NB4 (cell line): ENCODE results near the gene SI.

Experiments used
- DNase-seq: peaks from one replicate; pipeline ENCODE4 v3.0.0; 2010; ENCODE audit warnings: low read depth
- H3K4me3 ChIP-seq: one replicate; pipeline ENCODE4 v1.5.1; 2011; ENCODE audit warnings: mild to moderate bottlenecking, low read depth, low read length, moderate library complexity
- MAX ChIP-seq: IDR thresholded peaks from 2 replicates; pipeline ENCODE4 v1.6.1; 2011; ENCODE audit warnings: low read depth, low read length
- MYC ChIP-seq: IDR thresholded peaks from 2 replicates; pipeline ENCODE4 v1.6.1; 2011; ENCODE audit warnings: low read depth, low read length
- POLR2A ChIP-seq: IDR thresholded peaks from 2 replicates; pipeline ENCODE4 v1.6.1; 2011; ENCODE audit warnings: mild to moderate bottlenecking; ENCODE audit not compliant: insufficient read length; ENCODE audit errors: extremely low read depth
- TF ChIP-seq, protein P1 (sequence below): IDR thresholded peaks from one replicate; pipeline ENCODE4 v1.5.1; 2012; ENCODE audit warnings: low read depth, low read length

SI gene

GRCh38 chr3:165075695-165076094, 2.6 kb downstream of the SI start:
- DNase-seq = no peak
- TF ChIP-seq POLR2A (no peak), MYC (no peak), MAX (no peak)
- TF ChIP-seq, protein P1, sequence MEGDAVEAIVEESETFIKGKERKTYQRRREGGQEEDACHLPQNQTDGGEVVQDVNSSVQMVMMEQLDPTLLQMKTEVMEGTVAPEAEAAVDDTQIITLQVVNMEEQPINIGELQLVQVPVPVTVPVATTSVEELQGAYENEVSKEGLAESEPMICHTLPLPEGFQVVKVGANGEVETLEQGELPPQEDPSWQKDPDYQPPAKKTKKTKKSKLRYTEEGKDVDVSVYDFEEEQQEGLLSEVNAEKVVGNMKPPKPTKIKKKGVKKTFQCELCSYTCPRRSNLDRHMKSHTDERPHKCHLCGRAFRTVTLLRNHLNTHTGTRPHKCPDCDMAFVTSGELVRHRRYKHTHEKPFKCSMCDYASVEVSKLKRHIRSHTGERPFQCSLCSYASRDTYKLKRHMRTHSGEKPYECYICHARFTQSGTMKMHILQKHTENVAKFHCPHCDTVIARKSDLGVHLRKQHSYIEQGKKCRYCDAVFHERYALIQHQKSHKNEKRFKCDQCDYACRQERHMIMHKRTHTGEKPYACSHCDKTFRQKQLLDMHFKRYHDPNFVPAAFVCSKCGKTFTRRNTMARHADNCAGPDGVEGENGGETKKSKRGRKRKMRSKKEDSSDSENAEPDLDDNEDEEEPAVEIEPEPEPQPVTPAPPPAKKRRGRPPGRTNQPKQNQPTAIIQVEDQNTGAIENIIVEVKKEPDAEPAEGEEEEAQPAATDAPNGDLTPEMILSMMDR = no peak
- H3K4me3 ChIP-seq = no peak overlapping the region

DNA sequence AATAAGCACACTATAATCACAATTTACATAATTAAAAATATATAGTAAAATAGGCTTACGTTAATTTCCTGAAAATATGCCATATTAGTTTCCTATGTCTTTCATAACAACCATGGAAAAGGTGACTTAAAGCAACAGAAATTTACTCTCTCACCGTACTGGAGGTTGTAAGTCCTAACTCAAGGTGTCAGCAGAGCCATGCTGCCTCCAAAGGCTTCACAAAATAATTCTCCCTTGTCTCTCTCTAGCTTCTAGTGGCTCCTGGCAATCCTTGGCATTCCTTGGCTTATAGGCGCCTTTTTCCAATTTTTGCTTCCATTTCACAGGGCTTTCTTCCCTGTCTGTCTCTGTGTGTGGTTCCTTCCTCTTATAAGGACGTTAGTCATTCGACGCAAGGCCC, 7.6 kb downstream of the SI start:
- TF ChIP-seq MYC (no peak), MAX (no peak)
- no peak for DNase-seq
- H3K4me3 ChIP-seq = no peak overlapping the region

- TF ChIP-seq, protein P1 = no peak
- TF ChIP-seq MAX = no peak
- TF ChIP-seq POLR2A = no peak
- no peak for TF ChIP-seq MYC
- no peak for DNase-seq
- H3K4me3 ChIP-seq = no peak overlapping the region
Measured at GRCh38 chr3:165056510-165056909, 21.8 kb downstream of the SI start.

DNA sequence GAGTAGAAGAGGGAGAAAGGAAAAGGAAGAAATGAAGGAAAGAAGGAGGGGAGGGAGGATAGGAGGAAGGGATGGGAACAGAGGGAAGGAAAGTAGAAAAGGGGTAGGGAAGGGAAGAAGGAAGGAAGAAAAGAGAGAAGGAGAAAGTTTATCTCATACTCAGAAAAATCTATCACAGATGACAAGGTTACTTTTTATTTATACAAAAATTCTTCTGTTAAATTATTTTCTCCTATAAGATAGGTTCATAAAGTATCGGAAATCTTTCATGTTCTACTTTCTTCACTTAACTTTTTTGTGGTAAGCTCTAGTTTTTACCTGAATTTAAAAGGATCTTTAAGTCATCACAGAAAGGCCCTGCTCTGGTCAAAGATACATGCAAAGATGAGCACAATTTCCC, 38.1 kb downstream of the SI start:
- H3K4me3 ChIP-seq = no peak overlapping the region
- DNase-seq = no peak
- TF ChIP-seq MAX (no peak), POLR2A (no peak), MYC (no peak)
- TF ChIP-seq, protein P1 = no peak

- H3K4me3 ChIP-seq = no peak overlapping the region
- no peak for DNase-seq
- no peak for TF ChIP-seq MYC
- TF ChIP-seq MAX = no peak
- no peak for TF ChIP-seq POLR2A
- TF ChIP-seq, protein P1 = no peak
Measured at GRCh38 chr3:165011557-165011956, 66.7 kb downstream of the SI start.

DNA sequence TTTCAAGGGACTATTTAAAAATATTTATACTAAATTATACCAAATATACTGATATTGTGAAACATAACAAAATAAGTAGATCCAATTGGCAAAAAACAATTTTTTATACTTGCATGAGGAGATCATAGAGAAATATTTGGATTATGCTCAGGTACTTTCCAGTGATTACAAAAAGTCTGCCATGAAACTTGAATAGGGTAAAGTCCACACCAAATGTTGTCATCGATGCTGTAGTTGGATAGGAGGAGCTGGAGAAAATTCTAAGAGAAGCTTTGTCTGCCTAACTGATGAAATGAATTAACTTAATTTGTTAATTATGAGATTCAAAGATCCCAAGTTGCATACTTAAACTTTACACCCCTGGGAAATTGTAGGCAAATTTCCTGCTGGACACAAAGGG, 93.3 kb downstream of the SI start:
- H3K4me3 ChIP-seq = no peak overlapping the region
- DNase-seq = no peak
- TF ChIP-seq POLR2A = no peak
- TF ChIP-seq MAX = no peak
- TF ChIP-seq MYC = no peak
- TF ChIP-seq, protein P1 = no peak
